PC-3 (cell line): Measurements from ENCODE around the gene ENOPH1.

Experiments
- CTCF ChIP-seq: fragments of 300-600 bp; sonication (generic); conservative IDR thresholded peaks from 2 replicates; pipeline ENCODE4 v1.5.1; 2017; ENCODE audit warnings: antibody characterized with exemption, low read depth, mild to moderate bottlenecking, low read length
- EZH2 ChIP-seq: fragments of 300-600 bp; sonication (generic); IDR thresholded peaks from one replicate; pipeline ENCODE4 v1.6.1; 2017; ENCODE audit warnings: antibody characterized with exemption, mild to moderate bottlenecking, low read length; ENCODE audit not compliant: unreplicated experiment
- EZH2phosphoT487 ChIP-seq: fragments of 300-600 bp; sonication (generic); IDR thresholded peaks from 2 replicates; pipeline ENCODE4 v1.6.1; 2018; ENCODE audit warnings: mild to moderate bottlenecking, antibody characterized with exemption, low read length, borderline replicate concordance

GRCh38 chr4:82397527-82397926 is 32.9 kb upstream of the ENOPH1 start:
- TF ChIP-seq CTCF = no peak
- TF ChIP-seq EZH2 = no peak
- TF ChIP-seq EZH2phosphoT487 = no peak
